Activated CD8-positive, alpha-beta T cell treated with anti-CD3 and anti-CD28 coated beads, Interleukin-2, amount 10 ng/mL, durations not matched to agents 7 days and 5 days (primary cell): ENCODE results near the gene DLG2. TPM values are rescaled to one million over a fixed set of nuclear protein-coding genes. Genes with fewer than 3 reads are reported as not detected.

Experiments used
- ATAC-seq: fragments of 150-1000 bp; cut with Tn5 transposase; one replicate; pipeline ENCODE4 v1.10.0; 2021; ENCODE audit warnings: moderate library complexity
- CTCF ChIA-PET: fragments of 350-600 bp; sonication (Branson Sonifier 250); formaldehyde crosslinking; loops from one replicate; lab custom pipeline; 2021; ENCODE audit warnings: antibody characterized with exemption; lab: Charles Lee
- POLR2A ChIA-PET: fragments of 350-600 bp; sonication (Branson Sonifier 250); formaldehyde crosslinking; loops from one replicate; lab custom pipeline; 2021; ENCODE audit warnings: antibody characterized with exemption; lab: Charles Lee
- DNase-seq: peaks from one replicate; pipeline ENCODE4 v3.0.0-alpha.2; 2020
- H3K27ac Mint-ChIP-seq: one replicate; pipeline ENCODE4 v1.8.0; 2021; ENCODE audit warnings: mild to moderate bottlenecking, mixed read lengths
- H3K27me3 Mint-ChIP-seq: one replicate; pipeline ENCODE4 v1.8.0; 2021; ENCODE audit warnings: low read depth, mixed read lengths
- H3K36me3 Mint-ChIP-seq: one replicate; pipeline ENCODE4 v1.8.0; 2021; ENCODE audit warnings: low read depth, mixed read lengths
- H3K4me1 Mint-ChIP-seq: one replicate; pipeline ENCODE4 v1.8.0; 2021; ENCODE audit warnings: low read depth, mixed read lengths
- H3K4me3 Mint-ChIP-seq: one replicate; pipeline ENCODE4 v1.8.0; 2021; ENCODE audit warnings: mild to moderate bottlenecking, mixed read lengths
- H3K9me3 Mint-ChIP-seq: one replicate; pipeline ENCODE4 v1.8.0; 2022; ENCODE audit warnings: mixed read lengths; ENCODE audit not compliant: insufficient read depth
- total RNA-seq, 2 experiments: library from RNA; stranded (reverse); gene quantifications; one replicate each; pipeline ENCODE4 v1.2.3, GENCODE V29; 2021

The DLG2 gene
- total RNA-seq, 2 experiments from 2014 or later = 1.3 to 1.6 TPM

GRCh38 chr11:83717537-83717936 lies 1909.6 kb downstream of the DLG2 start:
- no peak for DNase-seq
- no peak overlapping the region for H3K27ac Mint-ChIP-seq
- no peaks in the 10 kb centered on the region for H3K4me1 Mint-ChIP-seq
- H3K36me3 Mint-ChIP-seq = no peaks in the 10 kb centered on the region
- H3K27me3 Mint-ChIP-seq = no peaks in the 10 kb centered on the region
- no peak overlapping the region for H3K4me3 Mint-ChIP-seq
- ChIA-PET POLR2A (no interaction called here), CTCF (no interaction called here)
- no peak for ATAC-seq
- no peaks in the 10 kb centered on the region for H3K9me3 Mint-ChIP-seq

GRCh38 chr11:83715927-83716535 lies 1911.1 kb downstream of the DLG2 start:
- POLR2A ChIA-PET = no interaction called here
- CTCF ChIA-PET = no interaction called here
- no peaks in the 10 kb centered on the region for H3K36me3 Mint-ChIP-seq
- no peaks in the 10 kb centered on the region for H3K27me3 Mint-ChIP-seq
- DNase-seq = no peak
- ATAC-seq = no peak
- H3K27ac Mint-ChIP-seq = no peak overlapping the region
- no peaks in the 10 kb centered on the region for H3K9me3 Mint-ChIP-seq
- no peak overlapping the region for H3K4me3 Mint-ChIP-seq
- H3K4me1 Mint-ChIP-seq = no peaks in the 10 kb centered on the region

GRCh38 chr11:83713708-83714107 lies 1913.4 kb downstream of the DLG2 start:
- DNase-seq (no peak), ATAC-seq (no peak)
- H3K4me1 Mint-ChIP-seq = no peaks in the 10 kb centered on the region
- no peaks in the 10 kb centered on the region for H3K36me3 Mint-ChIP-seq
- CTCF ChIA-PET = no interaction called here
- POLR2A ChIA-PET = no interaction called here
- no peak overlapping the region for H3K27ac Mint-ChIP-seq
- H3K4me3 Mint-ChIP-seq = no peak overlapping the region
- H3K27me3 Mint-ChIP-seq = no peaks in the 10 kb centered on the region
- H3K9me3 Mint-ChIP-seq = no peaks in the 10 kb centered on the region

- H3K9me3 Mint-ChIP-seq = no peaks in the 10 kb centered on the region
- no peak overlapping the region for H3K4me3 Mint-ChIP-seq
- ATAC-seq (no peak), DNase-seq (no peak)
- H3K36me3 Mint-ChIP-seq = no peaks in the 10 kb centered on the region
- ChIA-PET CTCF (no interaction called here), POLR2A (no interaction called here)
- no peak overlapping the region for H3K27ac Mint-ChIP-seq
- H3K4me1 Mint-ChIP-seq = no peaks in the 10 kb centered on the region
- H3K27me3 Mint-ChIP-seq = no peaks in the 10 kb centered on the region
Measured at GRCh38 chr11:83711106-83711527, 1916.0 kb downstream of the DLG2 start.

- no peaks in the 10 kb centered on the region for H3K27me3 Mint-ChIP-seq
- H3K4me3 Mint-ChIP-seq = no peak overlapping the region
- DNase-seq (no peak), ATAC-seq (no peak)
- H3K4me1 Mint-ChIP-seq = no peaks in the 10 kb centered on the region
- POLR2A ChIA-PET = no interaction called here
- no peaks in the 10 kb centered on the region for H3K36me3 Mint-ChIP-seq
- H3K9me3 Mint-ChIP-seq = no peaks in the 10 kb centered on the region
- no peak overlapping the region for H3K27ac Mint-ChIP-seq
- CTCF ChIA-PET = no interaction called here
Measured at GRCh38 chr11:83709434-83709833, 1917.7 kb downstream of the DLG2 start.

GRCh38 chr11:83706566-83706965 lies 1920.6 kb downstream of the DLG2 start:
- DNase-seq = no peak
- H3K4me1 Mint-ChIP-seq = no peaks in the 10 kb centered on the region
- ChIA-PET CTCF (no interaction called here), POLR2A (no interaction called here)
- H3K36me3 Mint-ChIP-seq = no peaks in the 10 kb centered on the region
- no peak for ATAC-seq
- H3K9me3 Mint-ChIP-seq = no peaks in the 10 kb centered on the region
- no peak overlapping the region for H3K4me3 Mint-ChIP-seq
- H3K27ac Mint-ChIP-seq = no peak overlapping the region
- no peaks in the 10 kb centered on the region for H3K27me3 Mint-ChIP-seq

- ChIA-PET CTCF (no interaction called here), POLR2A (no interaction called here)
- ATAC-seq (no peak), DNase-seq (no peak)
- Mint-ChIP-seq H3K4me3 (no peak overlapping the region), H3K27ac (no peak overlapping the region), H3K36me3 (no peaks in the 10 kb centered on the region), H3K27me3 (no peaks in the 10 kb centered on the region), H3K9me3 (no peaks in the 10 kb centered on the region), H3K4me1 (no peaks in the 10 kb centered on the region)
Measured at GRCh38 chr11:83702796-83703195, 1924.3 kb downstream of the DLG2 start.

- H3K36me3 Mint-ChIP-seq = no peaks in the 10 kb centered on the region
- ChIA-PET CTCF (no interaction called here), POLR2A (no interaction called here)
- ATAC-seq (no peak), DNase-seq (no peak)
- H3K4me3 Mint-ChIP-seq = no peak overlapping the region
- H3K9me3 Mint-ChIP-seq = no peaks in the 10 kb centered on the region
- no peaks in the 10 kb centered on the region for H3K27me3 Mint-ChIP-seq
- no peaks in the 10 kb centered on the region for H3K4me1 Mint-ChIP-seq
- no peak overlapping the region for H3K27ac Mint-ChIP-seq
Measured at GRCh38 chr11:83697518-83697917, 1929.6 kb downstream of the DLG2 start.

- no peaks in the 10 kb centered on the region for H3K27me3 Mint-ChIP-seq
- H3K27ac Mint-ChIP-seq = no peak overlapping the region
- H3K9me3 Mint-ChIP-seq = no peaks in the 10 kb centered on the region
- no peak for ATAC-seq
- H3K36me3 Mint-ChIP-seq = no peaks in the 10 kb centered on the region
- ChIA-PET CTCF (no interaction called here), POLR2A (no interaction called here)
- H3K4me3 Mint-ChIP-seq = no peak overlapping the region
- no peak for DNase-seq
- no peaks in the 10 kb centered on the region for H3K4me1 Mint-ChIP-seq
Measured at GRCh38 chr11:83695046-83695445, 1932.1 kb downstream of the DLG2 start.

- no peaks in the 10 kb centered on the region for H3K36me3 Mint-ChIP-seq
- H3K9me3 Mint-ChIP-seq = no peaks in the 10 kb centered on the region
- H3K4me3 Mint-ChIP-seq = no peak overlapping the region
- POLR2A ChIA-PET = no interaction called here
- CTCF ChIA-PET = no interaction called here
- DNase-seq = no peak
- H3K27me3 Mint-ChIP-seq = no peaks in the 10 kb centered on the region
- no peaks in the 10 kb centered on the region for H3K4me1 Mint-ChIP-seq
- H3K27ac Mint-ChIP-seq = no peak overlapping the region
- no peak for ATAC-seq
Measured at GRCh38 chr11:83694191-83694910, 1932.8 kb downstream of the DLG2 start.

GRCh38 chr11:83693306-83693992 lies 1933.7 kb downstream of the DLG2 start:
- H3K36me3 Mint-ChIP-seq = no peaks in the 10 kb centered on the region
- no peak for DNase-seq
- ChIA-PET CTCF (no interaction called here), POLR2A (no interaction called here)
- H3K4me1 Mint-ChIP-seq = no peaks in the 10 kb centered on the region
- no peaks in the 10 kb centered on the region for H3K27me3 Mint-ChIP-seq
- H3K4me3 Mint-ChIP-seq = no peak overlapping the region
- no peak overlapping the region for H3K27ac Mint-ChIP-seq
- no peaks in the 10 kb centered on the region for H3K9me3 Mint-ChIP-seq
- ATAC-seq = no peak

- Mint-ChIP-seq H3K4me1 (no peaks in the 10 kb centered on the region), H3K9me3 (no peaks in the 10 kb centered on the region), H3K27me3 (no peaks in the 10 kb centered on the region), H3K27ac (no peak overlapping the region), H3K4me3 (no peak overlapping the region), H3K36me3 (no peaks in the 10 kb centered on the region)
- CTCF ChIA-PET = no interaction called here
- POLR2A ChIA-PET = no interaction called here
- DNase-seq = no peak
- no peak for ATAC-seq
Measured at GRCh38 chr11:83692675-83693074, 1934.5 kb downstream of the DLG2 start.
